ENCODE measurements around the gene SP9. TPM values are rescaled to one million over a fixed set of nuclear protein-coding genes. Genes with fewer than 3 reads are reported as not detected.
A peak's percentile ranks its signal among the peaks of the same experiment; 100 is the strongest.

SP9 gene
- total and polyA plus RNA-seq, 9 of the 15 experiments (the other 6 are each of a cell fraction or from before 2014, with no cell fraction given), result 0.04 to 0.23 (median 0.11) TPM; not detected in 3

GRCh38 chr2:174334781-174335251, at the start of gene SP9 (continued):
- TF ChIP-seq CLOCK (CRISPR knock-in tag; IDR thresholded peaks at IDR 0.05; ENCODE audit: borderline replicate concordance), result no peak
- TF ChIP-seq HMBOX1 (IDR thresholded peaks at IDR 0.05), result no peak
- peak in 1 of 2 experiments; percentile 97; a peak in 2 of 3 replicates for TF ChIP-seq CBX3 (IDR thresholded peaks at IDR 0.05; ENCODE audit: borderline replicate concordance in 1 of 2, low read length in 2 of 2)
- no peak for TF ChIP-seq ZNF347 (CRISPR knock-in tag; IDR thresholded peaks at IDR 0.05; ENCODE audit: low read depth)
- peak; percentile 20; the same call in 1 of the 2 replicates for TF ChIP-seq TEAD4 (IDR thresholded peaks at IDR 0.05; ENCODE audit: low read length)
- TF ChIP-seq TEAD4 (CRISPR knock-in tag; IDR thresholded peaks at IDR 0.05; ENCODE audit: borderline replicate concordance), result peak; percentile 92; the same call in 1 of the 2 replicates
- TF ChIP-seq, protein P1, sequence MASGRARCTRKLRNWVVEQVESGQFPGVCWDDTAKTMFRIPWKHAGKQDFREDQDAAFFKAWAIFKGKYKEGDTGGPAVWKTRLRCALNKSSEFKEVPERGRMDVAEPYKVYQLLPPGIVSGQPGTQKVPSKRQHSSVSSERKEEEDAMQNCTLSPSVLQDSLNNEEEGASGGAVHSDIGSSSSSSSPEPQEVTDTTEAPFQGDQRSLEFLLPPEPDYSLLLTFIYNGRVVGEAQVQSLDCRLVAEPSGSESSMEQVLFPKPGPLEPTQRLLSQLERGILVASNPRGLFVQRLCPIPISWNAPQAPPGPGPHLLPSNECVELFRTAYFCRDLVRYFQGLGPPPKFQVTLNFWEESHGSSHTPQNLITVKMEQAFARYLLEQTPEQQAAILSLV (tag; IDR thresholded peaks at IDR 0.05), result no peak
- no peak for TF ChIP-seq ZNF217 (CRISPR knock-in tag; IDR thresholded peaks at IDR 0.05)
- TF ChIP-seq CREB5 (CRISPR knock-in tag; IDR thresholded peaks at IDR 0.05), result no peak
- TF ChIP-seq, protein P2, sequence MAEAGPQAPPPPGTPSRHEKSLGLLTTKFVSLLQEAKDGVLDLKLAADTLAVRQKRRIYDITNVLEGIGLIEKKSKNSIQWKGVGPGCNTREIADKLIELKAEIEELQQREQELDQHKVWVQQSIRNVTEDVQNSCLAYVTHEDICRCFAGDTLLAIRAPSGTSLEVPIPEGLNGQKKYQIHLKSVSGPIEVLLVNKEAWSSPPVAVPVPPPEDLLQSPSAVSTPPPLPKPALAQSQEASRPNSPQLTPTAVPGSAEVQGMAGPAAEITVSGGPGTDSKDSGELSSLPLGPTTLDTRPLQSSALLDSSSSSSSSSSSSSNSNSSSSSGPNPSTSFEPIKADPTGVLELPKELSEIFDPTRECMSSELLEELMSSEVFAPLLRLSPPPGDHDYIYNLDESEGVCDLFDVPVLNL (CRISPR knock-in tag; IDR thresholded peaks at IDR 0.05; ENCODE audit: low read depth), result peak; percentile 52; the same call in 1 of the 2 replicates
- peak in 1 of 2 experiments; percentile 71; a peak in 1 of 4 replicates for TF ChIP-seq TEAD1 (CRISPR knock-in tag; IDR thresholded peaks at IDR 0.05)
- TF ChIP-seq RBM14 (IDR thresholded peaks at IDR 0.05; ENCODE audit: borderline replicate concordance, insufficient read depth, low read depth, low read length), result no peak
- no peak for TF ChIP-seq FOXM1 (IDR thresholded peaks at IDR 0.05; ENCODE audit: low read depth)
- TF ChIP-seq FOXM1 (CRISPR knock-in tag; IDR thresholded peaks at IDR 0.05; ENCODE audit: low read depth), result peak; percentile 85
- 0 out of 2 replicates have a peak, but pooled peaks have one; percentile 51 for TF ChIP-seq ZBTB1 (CRISPR knock-in tag; IDR thresholded peaks at IDR 0.05; ENCODE audit: borderline replicate concordance, low read depth)
- TF ChIP-seq BCL6 (CRISPR knock-in tag; IDR thresholded peaks at IDR 0.05), result no peak
- TF ChIP-seq ZNF696 (CRISPR knock-in tag; conservative IDR thresholded peaks at IDR 0.05), result no peak
- peak; percentile 40 for TF ChIP-seq HNRNPLL (IDR thresholded peaks at IDR 0.05; ENCODE audit: low read depth, low read length, poor library complexity, severe bottlenecking)
- TF ChIP-seq ETV5 (CRISPR knock-in tag; IDR thresholded peaks at IDR 0.05; ENCODE audit: low read depth), result peak; percentile 68
- no peak for TF ChIP-seq ZNF707 (CRISPR knock-in tag; conservative IDR thresholded peaks at IDR 0.05)
